Renal pelvis (tissue), 4 donors: ENCODE data around the gene MPP7. TPM values are rescaled to one million over a fixed set of nuclear protein-coding genes. Genes with fewer than 3 reads are reported as not detected.
A peak's percentile ranks its signal among the peaks of the same experiment; 100 is the strongest.

Experiments
- DNase-seq: peaks from one replicate; pipeline ENCODE4 v3.0.0-alpha.2; 2013
- polyA plus RNA-seq, 3 donors: library from polyadenylated mRNA; unstranded; fragments of 120-200 nt; gene quantifications; one replicate each; pipeline ENCODE4 v1.2.1, GENCODE V29; 2013; ENCODE audit not compliant: insufficient read length in 3 of 3

Gene MPP7
- polyA plus RNA-seq, 3 donors = 7.0 to 8.7 (median 7.6) TPM

GRCh38 chr10:28307267-28307666 lies 4.4 kb upstream of the MPP7 start:
- no peak for DNase-seq

GRCh38 chr10:28305553-28305952 lies 2.7 kb upstream of the MPP7 start:
- DNase-seq = no peak

GRCh38 chr10:28304032-28304571 lies 1.2 kb upstream of the MPP7 start:
- no peak for DNase-seq

- DNase-seq = peak; percentile 56
These were observed 739 bp downstream of the MPP7 start for GRCh38 chr10:28302012-28302637.

- DNase-seq = no peak
These were observed 2.8 kb downstream of the MPP7 start for GRCh38 chr10:28300027-28300426.

GRCh38 chr10:28298951-28299350 lies 3.9 kb downstream of the MPP7 start:
- DNase-seq = no peak

- DNase-seq = no peak
These were observed 6.8 kb downstream of the MPP7 start for GRCh38 chr10:28296023-28296422.

- DNase-seq = no peak
These were observed 7.5 kb downstream of the MPP7 start for GRCh38 chr10:28295336-28295735.

GRCh38 chr10:28294809-28295208 lies 8.1 kb downstream of the MPP7 start:
- DNase-seq = no peak

- DNase-seq = no peak
These were observed 8.7 kb downstream of the MPP7 start for GRCh38 chr10:28294169-28294532.

GRCh38 chr10:28293236-28294168 lies 9.4 kb downstream of the MPP7 start:
- no peak for DNase-seq

GRCh38 chr10:28291881-28292297 lies 11.0 kb downstream of the MPP7 start:
- DNase-seq = no peak

- no peak for DNase-seq
These were observed 17.0 kb downstream of the MPP7 start for GRCh38 chr10:28285816-28286215.

- no peak for DNase-seq
These were observed 18.7 kb downstream of the MPP7 start for GRCh38 chr10:28284126-28284525.

GRCh38 chr10:28283251-28283650 lies 19.6 kb downstream of the MPP7 start:
- DNase-seq = no peak

GRCh38 chr10:28282336-28282735 lies 20.5 kb downstream of the MPP7 start:
- DNase-seq = no peak

- DNase-seq = peak; percentile 23
These were observed 21.0 kb downstream of the MPP7 start for GRCh38 chr10:28281726-28282315.

- DNase-seq = no peak
These were observed 22.2 kb downstream of the MPP7 start for GRCh38 chr10:28280652-28281051.

- no peak for DNase-seq
These were observed 23.0 kb downstream of the MPP7 start for GRCh38 chr10:28279878-28280277.

GRCh38 chr10:28278842-28279241 lies 24.0 kb downstream of the MPP7 start:
- DNase-seq = no peak

GRCh38 chr10:28276384-28276783 lies 26.5 kb downstream of the MPP7 start:
- no peak for DNase-seq

GRCh38 chr10:28274475-28274874 lies 28.4 kb downstream of the MPP7 start:
- no peak for DNase-seq

GRCh38 chr10:28273343-28273742 lies 29.5 kb downstream of the MPP7 start:
- no peak for DNase-seq
